Frontal cortex (tissue), 4 donors: ENCODE results near the gene ELP6. TPM values are rescaled to one million over a fixed set of nuclear protein-coding genes. Genes with fewer than 3 reads are reported as not detected.
"Not testable (repeated sequence)": the region's sequence is repeated elsewhere in the genome, so short reads cannot be mapped to it uniquely, and the experiment has no call there.

ENCODE experiments used
- DNase-seq, 2 donors: peaks; one replicate each; pipeline ENCODE4 v3.0.0; 2012; ENCODE audit warnings: low spot score in 2 of 2
- FAIRE-seq: peaks from 2 replicates; lab custom pipeline; 2012; peaks lifted over from hg19 to GRCh38; lab: Jason Lieb, UNC
- small RNA-seq: library from RNA; depleted of rRNA; stranded (forward); fragments of <200 nt; gene quantifications from one replicate; pipeline ENCODE3, GENCODE V24; 2014
- total RNA-seq: library from RNA; depleted of rRNA; stranded (reverse); fragments of >200 nt; gene quantifications from one replicate; pipeline ENCODE4 v1.2.3, GENCODE V29; 2014
- donor health status: control.
- donor health status: control.
- donor health status: control.

The ELP6 gene
- total RNA-seq, 1 donor from 2014 or later = 27.3 TPM

GRCh38 chr3:47473391-47473790 lies 40.1 kb downstream of the ELP6 start:
- no peak for DNase-seq
- FAIRE-seq = no peak

GRCh38 chr3:47469616-47470015 lies 43.9 kb downstream of the ELP6 start:
- DNase-seq (no peak), FAIRE-seq (no peak)

GRCh38 chr3:47468315-47468714 lies 45.2 kb downstream of the ELP6 start:
- DNase-seq, FAIRE-seq: not testable (repeated sequence)

- FAIRE-seq = no peak
- DNase-seq = no peak
Observed at GRCh38 chr3:47464588-47464987, 48.9 kb downstream of the ELP6 start.

GRCh38 chr3:47459534-47460085 lies 53.9 kb downstream of the ELP6 start:
- FAIRE-seq, DNase-seq: not testable (repeated sequence)

- DNase-seq (no peak), FAIRE-seq (no peak)
Observed at GRCh38 chr3:47456984-47457383, 56.5 kb downstream of the ELP6 start.

GRCh38 chr3:47455806-47456452 lies 57.6 kb downstream of the ELP6 start:
- FAIRE-seq = no peak
- no peak for DNase-seq

GRCh38 chr3:47452453-47453215 lies 60.9 kb downstream of the ELP6 start:
- FAIRE-seq = no peak
- no peak for DNase-seq

Small RNA genes within 50 kb of the gene (small RNA-seq; reads per million reads assigned to genes)
- gene AC099778.2 (not detected), gene RN7SL870P (not detected)

Other genes with a start within 250 kb of the ELP6 start
- 4.5 TPM for gene KIF9, start 230.9 kb downstream of the ELP6 start, total RNA-seq
- 26.1 TPM for gene KLHL18, start 230.8 kb downstream of the ELP6 start, total RNA-seq
- 19.2 TPM for gene PTPN23, start 132.7 kb downstream of the ELP6 start, total RNA-seq
- gene SCAP, start 37.8 kb downstream of the ELP6 start, total RNA-seq = 69.3 TPM
- gene CSPG5, start 65.2 kb upstream of the ELP6 start, total RNA-seq = 115 TPM